Suppressor macrophage treated with lipopolysaccharide for 1 hour (primary cell): Measurements from ENCODE around the gene UROS.

ENCODE experiments used
- DNase-seq, 3 donors: peaks; one replicate each; pipeline ENCODE4 v3.0.0-alpha.2; 2020 to 2022

UROS gene

DNA sequence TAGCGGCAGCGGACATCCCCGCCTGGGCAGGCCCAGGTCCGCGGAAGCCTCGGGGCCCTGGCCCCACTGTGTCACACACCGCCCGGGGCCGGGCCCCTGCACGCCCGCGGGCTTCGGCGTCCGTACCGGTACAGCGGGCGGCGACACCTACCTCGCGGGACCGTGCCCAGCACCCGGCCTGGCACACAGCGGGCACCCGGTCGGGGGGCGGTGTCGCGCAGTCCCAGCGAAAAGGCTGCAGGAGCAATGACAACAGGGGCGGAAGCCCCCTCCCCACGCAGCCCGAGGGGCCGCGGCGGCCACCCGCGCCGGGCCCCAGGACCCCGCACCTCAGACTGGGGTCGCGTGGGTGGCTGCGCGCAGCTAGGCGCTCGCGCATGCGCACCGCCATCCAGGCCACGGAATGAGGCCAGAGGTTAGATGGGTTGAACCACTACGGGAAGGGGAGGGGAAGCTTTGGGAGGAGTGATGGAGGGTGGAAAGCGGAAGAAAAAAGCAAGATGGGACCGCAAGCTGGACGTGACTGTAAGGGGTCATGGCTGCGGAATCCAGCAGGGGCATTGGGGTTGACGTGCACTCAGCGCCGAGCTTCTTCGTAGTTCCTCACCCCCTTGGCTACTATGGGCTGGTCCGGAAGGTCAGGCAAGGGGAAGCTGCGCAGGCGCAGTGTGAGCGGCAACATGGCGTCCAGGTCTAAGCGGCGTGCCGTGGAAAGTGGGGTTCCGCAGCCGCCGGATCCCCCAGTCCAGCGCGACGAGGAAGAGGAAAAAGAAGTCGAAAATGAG is at the start of gene UROS, which contains the start of gene BCCIP:
Gene UROS (minus strand): TSS at position 381 of the 785 bp plus-strand sequence. CDS start 6,759 bp downstream, outside the sequence.
Gene BCCIP (plus strand): TSS at position 669 of the 785 bp plus-strand sequence. CDS start 12 bp downstream, at position 681.
- peak; percentile 95 to 98 (median 97) for DNase-seq

DNA sequence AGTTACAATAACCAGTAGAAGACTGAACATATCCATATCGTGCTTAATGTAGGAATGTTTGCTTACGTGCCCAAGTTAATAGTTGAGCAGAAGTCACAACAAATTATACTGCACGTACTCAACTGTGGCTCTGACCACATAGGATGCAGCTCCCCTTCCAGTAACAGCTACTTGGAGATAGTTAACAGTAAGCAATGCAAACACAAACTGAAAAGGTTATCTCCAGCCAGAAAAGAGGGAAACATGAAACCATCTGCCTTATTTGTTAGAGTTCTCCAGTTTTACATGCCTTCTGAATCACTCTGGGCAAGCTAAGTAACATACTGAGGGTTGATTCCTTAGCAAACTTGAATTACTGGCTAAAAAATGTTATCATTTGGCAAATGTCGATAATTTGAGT is 48.3 kb upstream of the UROS start:
- no peak for DNase-seq

DNA sequence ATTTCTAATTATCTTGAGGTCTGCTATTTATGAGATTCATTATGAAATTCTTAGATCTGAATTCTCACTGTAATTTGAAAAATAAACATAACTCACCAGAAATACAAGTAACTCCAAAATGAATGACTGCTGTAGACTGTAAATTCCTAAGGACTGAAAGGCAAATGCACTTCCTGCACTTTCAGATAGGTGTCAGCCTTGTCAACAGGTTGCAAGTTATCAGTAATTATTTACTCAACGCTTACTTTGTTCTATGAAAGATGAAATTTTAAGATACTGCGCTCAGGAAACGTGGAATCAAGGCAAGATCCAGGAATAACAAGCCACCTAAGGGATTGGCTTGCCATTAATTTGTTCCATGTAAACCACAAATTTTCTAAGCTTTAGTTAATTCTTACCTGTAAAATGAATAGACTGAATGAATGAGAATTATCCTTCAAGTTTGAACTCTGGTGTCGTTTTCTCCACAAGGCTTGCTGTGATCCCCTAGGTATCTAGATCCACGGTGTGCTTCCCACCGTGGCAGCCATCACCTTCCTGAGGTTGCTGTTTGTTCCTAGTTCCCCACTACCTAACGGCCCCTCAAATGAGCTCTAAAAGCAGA is 45.4 kb upstream of the UROS start:
- peak; percentile 25 to 57 (median 52) for DNase-seq

DNA sequence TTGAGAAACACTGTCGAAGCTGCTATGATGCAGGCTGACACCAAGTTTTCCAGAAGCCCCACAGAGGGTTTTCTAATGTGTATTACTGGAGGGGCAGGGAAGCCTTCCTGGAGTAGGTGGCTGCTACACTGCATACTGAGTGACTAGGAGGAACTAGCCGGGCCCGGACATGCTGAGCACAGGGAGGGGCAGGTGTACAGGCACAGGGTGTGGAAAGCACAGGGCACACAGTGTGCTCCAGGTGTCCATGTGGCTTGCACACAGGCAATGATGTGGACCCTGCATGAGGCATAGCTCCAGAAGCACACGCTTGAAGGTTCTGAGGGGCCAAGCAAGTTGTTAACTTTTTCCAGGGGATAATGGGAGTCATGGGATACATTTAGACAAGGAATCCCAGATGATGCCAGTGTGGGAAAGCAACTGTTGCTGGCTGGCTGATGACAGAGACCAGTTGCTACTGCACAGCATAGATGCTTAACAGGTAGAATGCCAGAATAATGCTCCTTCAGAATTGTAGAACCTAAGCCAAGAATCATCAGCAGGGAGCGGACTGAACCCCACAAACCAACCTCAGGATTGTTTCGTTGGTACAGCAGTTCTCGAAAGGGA is 43.5 kb upstream of the UROS start:
- DNase-seq, result no peak

DNA sequence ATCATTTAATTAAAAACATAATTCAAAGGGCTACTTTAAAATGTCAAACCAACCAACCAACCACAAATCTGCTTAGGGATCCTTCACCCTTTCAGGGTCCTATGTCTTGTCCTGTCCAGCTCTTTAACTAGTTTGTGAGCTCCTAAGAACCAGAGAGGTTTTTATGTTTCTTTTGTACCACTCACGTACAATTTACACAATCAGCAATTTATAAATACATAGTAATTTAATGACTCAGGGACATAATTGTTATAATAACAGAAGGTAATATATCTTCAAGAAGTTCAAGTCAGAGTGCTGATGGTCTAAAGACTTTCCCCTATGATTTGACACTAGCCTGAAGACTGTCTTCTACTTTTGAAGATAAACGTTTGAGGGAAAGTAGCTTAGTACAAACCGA is 42.1 kb upstream of the UROS start:
- no peak for DNase-seq

DNA sequence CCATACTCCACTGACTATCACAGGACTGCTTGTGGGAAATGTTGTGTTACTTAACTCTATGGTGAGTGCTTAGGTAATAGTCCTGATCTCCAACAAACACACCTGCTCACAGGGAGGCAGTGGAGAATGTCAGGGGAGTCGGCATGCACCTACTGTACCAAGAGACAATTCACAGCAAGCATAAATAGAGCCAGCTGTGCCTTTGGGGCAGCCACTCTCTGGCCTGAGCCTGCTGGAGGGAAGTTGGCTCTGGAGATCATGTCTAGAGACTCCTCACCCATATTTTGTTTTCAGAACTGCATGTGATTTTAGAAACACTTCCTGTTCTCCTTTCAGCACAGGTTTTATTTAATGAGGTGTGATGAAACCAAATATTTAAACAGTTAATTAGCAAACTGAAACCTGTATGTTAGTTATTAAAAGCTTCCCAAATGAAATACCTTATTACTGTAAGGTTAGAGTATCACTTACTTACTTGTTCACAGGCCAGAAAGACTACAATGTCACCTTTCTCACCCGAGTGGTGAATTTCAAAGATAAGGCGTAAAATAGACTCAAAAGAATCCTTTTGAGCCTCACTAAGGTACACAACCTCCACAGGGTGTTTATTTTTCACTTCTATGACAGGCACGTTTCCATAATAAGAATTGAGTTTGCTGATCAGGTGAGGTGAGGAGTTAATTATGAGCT is 36.2 kb upstream of the UROS start:
- no peak for DNase-seq

DNA sequence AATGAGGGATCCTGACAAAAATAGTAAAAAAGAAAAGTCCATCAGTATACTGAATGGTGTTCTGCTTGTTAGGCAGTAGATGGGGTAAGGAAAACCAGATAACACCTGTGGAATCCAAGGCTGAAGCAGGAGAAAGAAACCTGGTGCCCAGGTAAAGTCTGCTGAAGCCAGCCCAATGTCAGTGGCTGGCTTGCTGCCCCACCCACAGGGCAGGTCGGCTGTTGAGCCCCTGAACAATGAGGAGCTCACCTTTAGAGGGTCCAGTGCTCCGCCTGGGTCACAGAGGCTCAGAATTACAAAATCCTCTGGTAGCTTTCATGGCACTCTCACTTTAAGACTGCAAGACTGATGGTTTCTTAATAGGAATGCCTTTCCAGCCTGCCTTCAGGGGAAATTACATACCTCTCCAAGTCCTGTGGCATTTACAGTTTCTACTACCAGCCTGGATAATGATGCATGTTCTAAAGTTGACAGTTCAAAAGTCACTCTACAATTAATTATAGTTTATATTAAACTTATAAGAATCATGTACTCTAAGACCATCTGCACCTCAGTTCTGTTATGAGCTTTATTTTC is 34.2 kb upstream of the UROS start:
- no peak for DNase-seq

DNA sequence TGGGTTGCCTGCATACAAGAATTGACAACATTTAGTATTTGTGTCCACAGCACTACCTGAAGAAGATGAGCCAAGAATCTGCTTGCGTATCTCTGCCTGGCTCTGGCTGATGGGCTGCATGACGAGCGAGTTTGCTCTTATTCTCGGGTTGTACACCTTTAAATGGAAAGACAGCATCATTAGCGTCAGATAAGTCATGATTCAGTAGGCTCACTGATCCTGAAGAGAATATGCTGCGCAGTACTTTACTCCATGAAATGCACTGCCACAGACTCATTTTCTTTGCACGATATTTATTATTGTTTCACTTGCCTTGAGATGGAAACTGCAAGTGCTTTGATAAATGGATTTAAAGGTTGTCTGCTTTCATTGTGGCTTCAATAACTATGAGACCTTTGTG is 29.4 kb upstream of the UROS start:
- no peak for DNase-seq

DNA sequence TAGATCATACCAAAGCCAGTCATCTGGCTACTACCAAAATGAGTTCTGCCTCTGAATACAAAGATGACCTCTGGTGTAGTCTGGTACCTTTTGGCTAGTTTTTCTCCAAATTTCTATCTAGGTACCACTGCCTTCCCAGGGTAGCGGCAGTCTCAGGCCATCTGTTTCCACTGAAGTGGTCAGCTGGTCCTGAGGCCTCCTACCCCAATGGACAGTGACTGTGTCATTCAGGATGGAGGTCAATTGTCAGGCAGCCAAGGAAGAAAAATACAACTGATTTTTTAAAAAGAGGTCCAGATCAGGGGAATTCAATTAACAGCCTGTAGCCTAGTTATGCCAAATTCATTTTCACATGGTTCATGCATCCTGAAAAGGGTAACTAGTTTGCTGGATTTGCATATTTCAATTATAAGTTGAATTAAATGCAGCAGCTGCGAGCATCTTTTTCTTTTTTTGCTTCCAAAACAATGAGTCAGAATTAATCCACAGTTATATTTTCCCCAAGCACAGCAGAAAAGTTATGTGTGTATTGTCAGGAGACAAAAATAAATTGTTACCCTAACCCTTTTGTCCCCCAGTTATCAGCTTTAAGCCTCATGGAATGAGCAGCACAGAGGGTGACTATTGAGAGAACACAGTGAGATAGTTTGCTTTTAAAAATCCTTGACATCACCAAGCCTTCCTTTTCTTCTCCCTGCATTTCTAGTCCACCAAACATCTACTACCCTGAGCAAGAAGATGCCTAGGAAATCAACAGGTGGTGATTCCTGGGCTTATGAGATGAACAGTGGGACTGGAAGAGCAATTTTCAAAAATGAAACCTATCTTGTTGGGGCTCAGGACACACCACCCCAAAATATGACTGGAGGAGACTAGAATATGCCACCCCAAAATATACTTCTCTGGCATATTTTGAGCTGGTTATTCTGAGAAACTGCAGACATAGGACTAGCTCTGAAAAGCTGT is 28.0 kb upstream of the UROS start:
- no peak for DNase-seq

DNA sequence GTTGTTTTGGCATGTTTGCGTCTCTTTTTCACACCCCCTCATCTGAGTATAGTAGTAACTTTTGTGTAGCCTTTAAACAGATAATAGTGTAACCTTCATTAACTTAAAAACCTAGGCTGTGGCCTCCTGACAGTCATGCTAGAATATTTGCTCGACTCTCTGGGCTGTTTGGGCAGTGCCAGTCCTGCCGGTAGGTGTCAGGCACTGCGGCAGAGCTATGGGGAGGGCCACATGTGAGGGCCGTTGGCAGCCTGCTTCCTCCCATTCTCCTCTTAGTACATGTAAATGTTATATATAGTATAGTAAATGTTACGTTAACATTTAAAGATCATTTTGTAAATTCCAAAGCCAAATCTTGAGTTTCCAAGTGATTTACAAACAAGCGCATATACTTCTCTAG is 26.4 kb upstream of the UROS start:
- DNase-seq, result no peak

DNA sequence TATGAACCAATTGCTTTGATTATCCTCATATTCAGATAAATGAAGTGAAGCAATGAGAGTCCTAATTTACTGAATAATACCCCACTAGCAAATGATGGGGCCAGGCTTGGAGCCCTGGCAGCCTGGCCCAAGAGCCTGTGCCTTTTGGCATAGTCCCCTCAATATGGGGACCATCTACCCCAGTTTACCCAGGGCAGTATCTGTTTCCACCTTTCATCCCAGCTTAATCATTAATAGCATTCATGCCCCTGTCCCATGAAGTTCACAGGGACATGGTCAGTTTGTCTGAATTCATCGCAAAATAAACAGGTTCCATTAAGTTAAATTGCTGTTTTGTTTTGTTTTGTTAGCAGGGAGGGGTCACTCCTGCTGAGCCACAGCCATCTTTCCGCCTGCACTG is 25.8 kb upstream of the UROS start:
- no peak for DNase-seq

DNA sequence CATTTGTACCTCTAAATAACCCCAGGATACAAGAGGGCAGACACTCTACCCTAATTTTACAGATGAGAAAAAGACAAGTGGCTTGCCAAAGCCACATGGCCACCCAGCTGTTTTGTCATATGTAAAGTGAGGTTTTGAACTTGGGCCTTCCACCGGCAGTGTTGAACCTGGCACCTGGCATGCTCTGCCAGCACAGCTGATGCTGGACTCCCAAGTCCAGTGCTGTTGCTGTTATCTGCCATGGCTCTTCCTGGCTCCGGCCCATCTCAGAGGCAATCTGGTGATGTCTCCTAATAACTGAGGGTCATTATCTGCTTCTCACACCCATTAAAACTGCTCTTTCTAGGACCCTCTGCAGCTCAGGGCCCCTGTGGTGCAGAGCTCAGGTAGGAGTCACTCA is 25.3 kb upstream of the UROS start:
- no peak for DNase-seq

DNA sequence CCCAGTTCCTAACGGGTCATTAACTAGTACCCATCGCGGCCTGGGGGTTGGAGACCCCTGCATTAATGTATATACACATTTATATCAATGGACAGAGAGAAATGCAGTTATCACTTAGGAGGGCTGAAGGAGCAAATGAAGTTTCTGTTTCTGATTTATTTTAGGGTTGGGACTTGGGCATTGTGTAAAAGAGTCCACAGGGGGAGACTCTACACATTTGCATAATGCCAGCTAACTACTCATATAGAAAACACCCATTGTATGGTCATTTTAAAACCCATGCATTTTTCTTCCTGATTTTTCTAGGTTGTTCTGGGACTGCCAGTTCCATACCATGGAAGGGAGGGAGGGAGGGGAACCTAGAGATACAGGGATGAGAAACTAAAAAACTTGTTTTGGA is 23.8 kb upstream of the UROS start:
- DNase-seq, result no peak

DNA sequence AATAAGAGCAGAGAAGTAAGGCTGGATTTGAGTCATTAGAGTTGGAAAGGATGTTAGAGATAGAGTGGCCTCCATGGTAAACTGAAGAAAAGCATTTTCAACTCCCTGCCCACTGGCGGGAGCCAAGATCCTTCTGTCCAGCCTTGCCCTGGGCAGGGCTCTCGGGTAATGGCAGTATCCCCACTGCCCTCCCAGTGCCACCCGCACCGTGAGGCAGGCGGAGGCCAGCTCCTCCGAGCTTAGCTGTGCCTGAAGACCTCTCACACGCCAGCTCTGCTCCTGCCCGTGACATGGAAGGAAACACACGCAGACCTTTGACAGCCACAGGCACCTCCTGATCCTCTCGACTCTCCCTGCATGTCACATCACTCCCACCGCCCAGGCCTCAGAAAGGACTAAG is 22.6 kb upstream of the UROS start:
- DNase-seq, result no peak

DNA sequence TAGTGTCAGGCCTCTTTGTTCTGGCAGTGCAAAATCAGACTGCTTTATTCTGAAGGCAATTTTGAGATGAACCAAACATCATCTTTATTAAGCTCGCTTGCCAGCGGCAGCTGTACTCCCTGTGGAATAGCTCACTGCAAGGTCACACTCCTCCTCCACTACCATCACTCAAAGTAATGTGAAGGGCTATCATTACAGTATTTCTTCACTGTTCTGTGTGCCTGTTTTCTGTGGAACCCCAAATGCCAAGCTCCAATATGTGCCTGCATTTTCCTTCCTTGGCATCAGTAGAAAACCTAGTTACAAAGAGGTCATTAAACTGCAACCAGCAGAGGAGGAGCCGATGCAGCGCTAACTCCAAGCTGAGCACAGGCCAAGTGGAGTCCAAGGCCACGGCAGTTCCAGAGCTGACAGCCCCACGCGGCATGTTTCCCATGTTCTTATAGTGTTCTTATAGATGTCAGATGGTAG is 21.7 kb upstream of the UROS start:
- no peak for DNase-seq

DNA sequence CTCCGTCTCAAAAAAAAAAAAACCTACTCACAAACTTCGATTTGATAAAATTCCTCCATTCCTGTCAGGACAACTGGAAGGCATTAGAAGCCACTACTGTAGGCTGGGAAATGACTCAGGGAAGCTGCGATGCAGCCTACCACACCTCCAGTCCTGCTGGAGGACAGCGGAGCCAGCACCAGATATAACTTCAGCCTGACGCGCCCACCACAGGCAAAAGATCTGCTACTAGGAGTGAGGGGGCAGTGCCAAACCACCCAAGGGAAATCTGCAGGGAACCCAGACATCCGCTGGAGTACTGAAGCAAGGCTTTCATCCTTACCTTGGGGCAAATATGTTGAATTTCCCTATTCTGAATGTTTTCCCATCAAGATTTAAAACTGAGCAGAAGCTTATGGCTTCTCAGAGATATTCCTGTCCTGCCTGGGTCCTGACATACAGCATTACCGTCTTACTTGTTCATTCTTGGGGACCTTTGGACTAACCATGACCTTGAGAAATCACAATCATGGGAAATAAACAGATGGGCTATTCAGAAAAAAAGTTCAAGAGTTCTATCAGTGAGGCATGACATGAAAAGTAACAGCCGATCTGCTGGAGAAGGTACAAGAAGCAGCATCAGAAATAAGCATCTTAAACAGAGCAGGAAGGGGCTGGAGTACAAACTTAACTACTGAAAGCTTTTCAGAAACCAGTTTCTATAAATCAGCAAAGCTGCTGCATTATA is 20.7 kb upstream of the UROS start:
- no peak for DNase-seq

DNA sequence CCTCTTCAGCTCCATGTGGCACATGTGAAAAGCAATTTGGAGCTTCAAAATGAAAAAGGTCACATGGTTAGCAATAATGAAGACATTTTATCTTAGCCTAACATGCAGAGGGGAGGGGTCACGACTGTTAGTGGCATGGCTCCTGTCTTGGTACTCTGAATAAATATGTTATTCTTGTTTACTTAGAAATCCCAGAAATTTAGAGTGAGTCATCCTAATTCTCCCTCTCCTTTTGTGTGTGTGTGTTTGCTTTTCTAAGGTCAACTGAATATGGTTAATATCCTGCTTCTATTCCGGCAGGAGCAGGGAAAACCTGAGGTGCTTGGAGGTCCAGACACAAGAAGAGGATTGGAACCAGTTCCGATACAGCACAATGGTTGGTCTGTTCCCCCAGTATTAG is 17.9 kb upstream of the UROS start:
- DNase-seq, result no peak

DNA sequence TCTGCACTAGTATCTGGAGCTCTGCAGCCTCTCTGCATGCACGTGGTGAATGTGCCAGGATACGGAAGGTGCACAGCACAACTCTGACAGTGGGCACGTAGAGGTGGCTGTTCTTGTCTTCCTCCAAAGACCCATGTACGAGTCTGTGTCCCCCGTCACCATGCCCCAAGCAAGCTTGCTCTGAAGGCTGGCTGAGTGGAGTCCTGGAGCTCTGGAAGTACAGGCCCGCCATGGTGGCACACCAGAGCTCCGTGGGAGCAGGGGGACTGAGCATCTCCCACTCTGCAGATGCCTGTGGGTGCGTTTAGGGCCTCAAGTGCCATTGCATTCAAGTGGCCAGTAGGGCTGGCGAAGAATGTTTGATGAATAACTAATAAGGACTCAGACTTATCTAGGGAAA is 17.3 kb upstream of the UROS start:
- DNase-seq, result no peak

DNA sequence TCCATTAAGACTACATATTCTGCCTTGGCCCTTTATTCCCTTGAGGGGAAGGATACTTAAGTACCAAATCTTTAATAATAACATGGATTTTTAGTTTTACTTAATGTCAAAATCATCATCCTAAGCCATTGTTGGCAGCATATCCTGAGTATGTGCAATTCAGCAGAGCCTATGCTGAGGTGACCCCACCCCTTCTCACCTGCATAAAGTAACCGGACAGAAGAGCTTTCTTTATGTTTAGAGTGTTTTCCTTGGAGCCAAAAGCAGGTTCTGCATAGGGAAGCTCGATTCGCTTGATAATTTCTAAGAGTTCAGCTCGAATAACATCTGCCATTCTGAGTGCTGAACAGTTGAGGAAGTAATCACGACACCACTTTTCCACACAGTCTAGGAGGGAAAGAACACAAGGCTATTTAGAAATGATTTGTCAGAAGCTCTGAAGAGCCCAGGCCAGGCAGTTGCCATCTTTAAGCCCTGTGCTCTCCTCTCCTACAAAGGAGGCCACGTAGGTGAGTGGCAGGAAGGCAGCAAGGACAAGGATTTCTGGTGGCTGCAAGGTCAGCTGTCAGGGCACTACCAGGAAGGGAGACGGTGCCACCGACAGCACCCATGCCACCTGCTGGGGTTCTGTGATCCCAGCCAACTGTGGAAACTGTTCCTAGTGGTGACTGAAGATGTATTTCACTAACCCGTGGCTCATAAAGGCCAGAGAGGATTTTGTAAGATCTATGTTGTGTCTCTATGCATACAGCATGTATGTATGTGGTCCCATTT is 15.9 kb upstream of the UROS start:
- no peak for DNase-seq

DNA sequence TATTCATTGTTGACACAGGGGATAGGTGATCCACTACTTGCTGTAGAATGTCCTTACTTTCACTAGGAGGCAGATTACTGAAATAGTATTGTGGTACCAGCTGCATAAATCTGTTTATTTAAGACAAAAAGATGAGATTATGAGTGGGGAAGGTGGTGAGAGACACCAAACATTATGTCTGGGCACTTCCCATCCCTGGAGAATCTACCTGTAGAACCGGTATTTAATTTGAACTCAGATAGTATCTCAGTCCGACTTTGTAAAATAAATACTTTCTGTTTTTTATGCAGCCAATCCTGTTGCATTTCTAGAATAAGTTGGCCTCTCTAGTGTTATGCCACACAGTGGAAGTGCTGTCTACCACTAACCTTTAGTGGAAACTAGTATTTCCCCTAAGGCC is 13.7 kb upstream of the UROS start:
- no peak for DNase-seq
